Liver (tissue), 3 donors: ENCODE data around the gene ADM2.
A peak's percentile ranks its signal among the peaks of the same experiment; 100 is the strongest.

Experiments used
- ATF3 ChIP-seq: IDR thresholded peaks from 2 replicates; pipeline ENCODE4 v1.6.1; 2016; ENCODE audit warnings: antibody characterized with exemption
- CTCF ChIP-seq: fragments of 150-350 bp; IDR thresholded peaks from 2 replicates; pipeline ENCODE4 v1.5.1; 2017; ENCODE audit warnings: improper control_type of control experiment, low read depth, low read length; ENCODE audit not compliant: missing input control
- FOXA1 ChIP-seq: IDR thresholded peaks from 2 replicates; pipeline ENCODE4 v1.6.1; 2016; ENCODE audit warnings: antibody characterized with exemption
- GABPA ChIP-seq, 2 donors: IDR thresholded peaks in 1 of 2; conservative IDR thresholded peaks in 1 of 2; 2 replicates each; pipeline ENCODE4 v1.6.1; 2016; ENCODE audit warnings: antibody characterized with exemption in 2 of 2, mild to moderate bottlenecking in 1 of 2, moderate library complexity in 1 of 2
- JUND ChIP-seq, 2 donors: IDR thresholded peaks; 2 replicates each; pipeline ENCODE4 v1.6.1; 2016; ENCODE audit warnings: antibody characterized with exemption in 2 of 2
- MAX ChIP-seq: IDR thresholded peaks from 2 replicates; pipeline ENCODE4 v1.6.1; 2016; ENCODE audit warnings: antibody characterized with exemption
- RAD21 ChIP-seq, 2 donors: IDR thresholded peaks; 2 replicates each; pipeline ENCODE4 v1.6.1; 2016; ENCODE audit warnings: antibody characterized with exemption in 2 of 2, mild to moderate bottlenecking in 2 of 2
- REST ChIP-seq: IDR thresholded peaks from 2 replicates; pipeline ENCODE4 v1.6.1; 2016; ENCODE audit warnings: antibody characterized with exemption, mild to moderate bottlenecking
- RXRA ChIP-seq, 2 donors: IDR thresholded peaks; 2 replicates each; pipeline ENCODE4 v1.6.1; 2017 to 2018; ENCODE audit warnings: antibody characterized with exemption in 2 of 2, mild to moderate bottlenecking in 1 of 2
- TAF1 ChIP-seq: conservative IDR thresholded peaks from 2 replicates; pipeline ENCODE4 v1.6.1; 2016; ENCODE audit warnings: antibody characterized with exemption, mild to moderate bottlenecking
- YY1 ChIP-seq: IDR thresholded peaks from 2 replicates; pipeline ENCODE4 v1.6.1; 2016; ENCODE audit warnings: antibody characterized with exemption, mild to moderate bottlenecking
- ZBTB33 ChIP-seq: IDR thresholded peaks from 2 replicates; pipeline ENCODE4 v1.6.1; 2016; ENCODE audit warnings: antibody characterized with exemption
- donor health status: healthy.
- donor health status: healthy.

- no peak for TF ChIP-seq FOXA1
- TF ChIP-seq GABPA (IDR thresholded peaks at IDR 0.05 in 1 of 2, conservative IDR thresholded peaks at IDR 0.05 in 1 of 2): no peak
- TF ChIP-seq ZBTB33: no peak
- TF ChIP-seq CTCF: no peak
- TF ChIP-seq REST: no peak
- no peak for TF ChIP-seq RAD21 (IDR thresholded peaks at IDR 0.05)
- TF ChIP-seq ATF3: no peak
- no peak for TF ChIP-seq JUND (IDR thresholded peaks at IDR 0.05)
- no peak for TF ChIP-seq TAF1
- peak; percentile 10 for TF ChIP-seq MAX
- TF ChIP-seq RXRA (IDR thresholded peaks at IDR 0.05): peak; percentile 55 to 76
- no peak for TF ChIP-seq YY1
Observed at GRCh38 chr22:50530580-50530876, 49.2 kb downstream of the ADM2 start.
